GM12864 (cell line): Measurements from ENCODE around the gene PLEKHG2.

ENCODE experiments used
- DNase-seq: peaks from one replicate; pipeline ENCODE4 v3.0.0-alpha.2; 2011; ENCODE audit warnings: low read depth
- H3K4me3 ChIP-seq: 2 replicates; pipeline ENCODE4 v1.5.1; 2011; ENCODE audit warnings: mild to moderate bottlenecking, low read depth, low read length, control low read depth
- CTCF ChIP-seq: IDR thresholded peaks from 2 replicates; pipeline ENCODE4 v1.5.1; 2011; ENCODE audit warnings: low read depth, mild to moderate bottlenecking, moderate library complexity, low read length, control low read depth, inconsistent platforms; ENCODE audit errors: missing control alignments

Gene PLEKHG2

GRCh38 chr19:39412100-39412866 lies at the start of gene PLEKHG2:
Gene PLEKHG2, plus strand, starts transcription at chr19:39412669. Its CDS starts 1,418 bp downstream, at chr19:39414087.
- DNase-seq, result peak; percentile 99
- peak within 1 kb of the TSS; percentile 98 for H3K4me3 ChIP-seq
- TF ChIP-seq CTCF, result peak; percentile 75

- no peak overlapping the region for H3K4me3 ChIP-seq
- no peak for TF ChIP-seq CTCF
- no peak for DNase-seq
Observed at GRCh38 chr19:39362682-39363657, 49.5 kb upstream of the PLEKHG2 start.

GRCh38 chr19:39363901-39364457 lies 48.5 kb upstream of the PLEKHG2 start:
- no peak for TF ChIP-seq CTCF
- no peak overlapping the region for H3K4me3 ChIP-seq
- DNase-seq, result no peak

- no peak for TF ChIP-seq CTCF
Observed at GRCh38 chr19:39365531-39365930, 46.9 kb upstream of the PLEKHG2 start.

GRCh38 chr19:39369200-39369599 lies 43.3 kb upstream of the PLEKHG2 start:
- TF ChIP-seq CTCF, result no peak
- no peak overlapping the region for H3K4me3 ChIP-seq
- DNase-seq, result no peak

More at GRCh38 chr19:39365531-39365930, 46.9 kb upstream of the PLEKHG2 start:
- H3K4me3 ChIP-seq, result no peak overlapping the region
- no peak for DNase-seq

GRCh38 chr19:39370735-39371134 lies 41.7 kb upstream of the PLEKHG2 start:
- DNase-seq, result no peak
- no peak for TF ChIP-seq CTCF
- no peak overlapping the region for H3K4me3 ChIP-seq
